AG09309 (cell line): ENCODE results near the gene TPP2.

ENCODE experiments used
- DNase-seq: peaks from one replicate; pipeline ENCODE4 v3.0.0-alpha.2; 2010; ENCODE audit warnings: low read depth
- H3K4me3 ChIP-seq: 2 replicates; pipeline ENCODE4 v1.5.1; 2011; ENCODE audit warnings: mild to moderate bottlenecking, low read depth, low read length, moderate library complexity; ENCODE audit not compliant: control insufficient read depth
- TF ChIP-seq, protein P1 (sequence below): IDR thresholded peaks from 2 replicates; pipeline ENCODE4 v1.5.1; 2011; ENCODE audit warnings: mild to moderate bottlenecking, low read depth, low read length, inconsistent platforms; ENCODE audit not compliant: insufficient read depth, control insufficient read depth; ENCODE audit errors: missing control alignments

TPP2 gene

DNA sequence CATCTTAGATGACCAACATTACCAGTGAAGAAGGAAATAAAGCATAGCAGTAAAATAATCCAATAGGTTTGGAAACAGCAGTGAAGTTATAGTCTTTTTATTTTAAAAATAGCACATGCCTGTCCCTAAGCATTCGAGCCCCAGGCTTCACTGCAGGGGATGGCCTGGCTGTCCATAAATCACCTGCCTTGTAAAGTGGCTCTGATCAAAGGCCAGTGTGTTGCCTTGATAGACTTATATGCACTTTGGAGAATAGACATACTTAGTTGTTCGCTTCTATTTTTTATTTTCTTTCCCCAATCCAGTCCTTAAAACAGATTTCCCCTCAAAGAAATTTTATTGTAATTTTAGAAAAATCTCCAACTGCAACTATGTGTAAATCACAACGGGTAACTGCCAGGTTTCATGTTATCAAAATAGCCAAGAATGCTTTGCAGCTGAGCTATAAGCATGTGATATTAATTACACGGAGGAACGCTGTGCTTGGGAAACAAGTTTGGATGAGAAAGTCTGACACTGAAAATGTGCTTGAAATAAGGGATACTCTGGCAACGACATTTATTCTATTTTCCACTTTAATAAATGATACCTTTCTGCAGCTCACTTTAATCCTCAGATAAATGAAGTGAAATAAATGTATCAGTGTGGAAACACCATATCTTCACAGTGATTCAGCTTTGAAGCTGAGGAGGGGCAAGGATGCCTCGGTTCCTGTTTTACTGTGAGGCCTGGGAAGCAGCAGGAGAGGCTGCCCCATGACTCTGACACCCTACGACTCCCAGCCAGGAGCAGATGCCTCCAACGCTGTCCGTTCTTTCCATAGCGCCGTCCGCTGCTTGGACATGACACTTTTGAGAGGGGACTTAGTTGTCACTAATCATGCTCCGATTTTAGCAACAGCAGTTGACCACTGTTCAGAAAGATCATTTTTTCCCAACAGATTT, 103.6 kb downstream of the TPP2 start:
- DNase-seq, result no peak
- TF ChIP-seq, protein P1, sequence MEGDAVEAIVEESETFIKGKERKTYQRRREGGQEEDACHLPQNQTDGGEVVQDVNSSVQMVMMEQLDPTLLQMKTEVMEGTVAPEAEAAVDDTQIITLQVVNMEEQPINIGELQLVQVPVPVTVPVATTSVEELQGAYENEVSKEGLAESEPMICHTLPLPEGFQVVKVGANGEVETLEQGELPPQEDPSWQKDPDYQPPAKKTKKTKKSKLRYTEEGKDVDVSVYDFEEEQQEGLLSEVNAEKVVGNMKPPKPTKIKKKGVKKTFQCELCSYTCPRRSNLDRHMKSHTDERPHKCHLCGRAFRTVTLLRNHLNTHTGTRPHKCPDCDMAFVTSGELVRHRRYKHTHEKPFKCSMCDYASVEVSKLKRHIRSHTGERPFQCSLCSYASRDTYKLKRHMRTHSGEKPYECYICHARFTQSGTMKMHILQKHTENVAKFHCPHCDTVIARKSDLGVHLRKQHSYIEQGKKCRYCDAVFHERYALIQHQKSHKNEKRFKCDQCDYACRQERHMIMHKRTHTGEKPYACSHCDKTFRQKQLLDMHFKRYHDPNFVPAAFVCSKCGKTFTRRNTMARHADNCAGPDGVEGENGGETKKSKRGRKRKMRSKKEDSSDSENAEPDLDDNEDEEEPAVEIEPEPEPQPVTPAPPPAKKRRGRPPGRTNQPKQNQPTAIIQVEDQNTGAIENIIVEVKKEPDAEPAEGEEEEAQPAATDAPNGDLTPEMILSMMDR, result no peak
- no peak overlapping the region for H3K4me3 ChIP-seq

DNA sequence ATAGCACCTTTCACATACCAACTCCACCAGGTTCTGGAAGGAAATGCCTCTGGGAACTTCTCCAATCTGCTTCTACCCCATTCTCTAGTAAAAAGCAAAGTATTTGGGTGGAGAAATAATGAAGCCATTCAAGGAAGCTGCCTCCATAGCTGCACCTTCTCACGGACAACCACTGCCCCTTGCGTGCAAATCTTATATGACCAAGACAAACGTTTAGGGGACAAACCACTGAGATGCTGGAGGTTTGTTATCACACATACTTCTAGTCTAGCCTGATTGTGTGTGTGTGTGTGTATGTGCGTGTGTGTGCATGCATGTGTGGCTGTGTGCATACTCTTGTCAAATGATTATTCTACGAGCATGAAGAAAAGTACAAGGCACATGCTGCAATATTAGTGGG, 104.5 kb downstream of the TPP2 start:
- DNase-seq, result no peak
- TF ChIP-seq, protein P1, result no peak
- no peak overlapping the region for H3K4me3 ChIP-seq

- DNase-seq, result no peak
- H3K4me3 ChIP-seq, result no peak overlapping the region
- TF ChIP-seq, protein P1, result no peak
Measured at GRCh38 chr13:102702965-102703725, 106.4 kb downstream of the TPP2 start.

- TF ChIP-seq, protein P1, result no peak
- H3K4me3 ChIP-seq, result no peak overlapping the region
- DNase-seq, result no peak
Measured at GRCh38 chr13:102703726-102704035, 106.9 kb downstream of the TPP2 start.

- H3K4me3 ChIP-seq, result no peak overlapping the region
- TF ChIP-seq, protein P1, result no peak
- DNase-seq, result no peak
Measured at GRCh38 chr13:102704238-102705058, 107.7 kb downstream of the TPP2 start.

DNA sequence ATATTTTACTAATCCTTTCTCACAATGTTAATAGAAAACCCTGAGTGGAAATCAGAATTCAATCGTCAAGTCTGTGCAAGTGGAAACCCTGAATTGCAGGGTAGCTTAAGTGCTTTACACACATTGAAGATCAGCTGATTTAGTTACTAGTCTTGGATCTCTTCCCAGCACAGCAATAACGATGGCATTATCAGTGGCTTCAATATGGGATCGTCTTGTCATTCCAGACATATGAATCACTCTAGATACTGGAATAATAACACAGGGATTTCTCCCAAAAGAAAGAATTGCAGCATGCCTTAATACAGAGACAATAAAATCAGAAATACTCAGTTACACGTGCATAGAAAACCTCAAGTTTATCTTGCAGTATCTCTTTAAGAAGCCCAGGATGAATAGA, 110.7 kb downstream of the TPP2 start:
- TF ChIP-seq, protein P1, result no peak
- peak; percentile 96 for DNase-seq

More for the DNA sequence above, 110.7 kb downstream of the TPP2 start:
- no peak overlapping the region for H3K4me3 ChIP-seq
